ENCODE measurements around the gene RNF215. TPM values are rescaled to one million over a fixed set of nuclear protein-coding genes. Genes with fewer than 3 reads are reported as not detected.

RNF215 gene
- total and polyA plus RNA-seq, 2 of the 13 experiments (the other 11 are each of a cell fraction or from before 2014, with no cell fraction given), result 5.3 to 6.1 TPM

DNA sequence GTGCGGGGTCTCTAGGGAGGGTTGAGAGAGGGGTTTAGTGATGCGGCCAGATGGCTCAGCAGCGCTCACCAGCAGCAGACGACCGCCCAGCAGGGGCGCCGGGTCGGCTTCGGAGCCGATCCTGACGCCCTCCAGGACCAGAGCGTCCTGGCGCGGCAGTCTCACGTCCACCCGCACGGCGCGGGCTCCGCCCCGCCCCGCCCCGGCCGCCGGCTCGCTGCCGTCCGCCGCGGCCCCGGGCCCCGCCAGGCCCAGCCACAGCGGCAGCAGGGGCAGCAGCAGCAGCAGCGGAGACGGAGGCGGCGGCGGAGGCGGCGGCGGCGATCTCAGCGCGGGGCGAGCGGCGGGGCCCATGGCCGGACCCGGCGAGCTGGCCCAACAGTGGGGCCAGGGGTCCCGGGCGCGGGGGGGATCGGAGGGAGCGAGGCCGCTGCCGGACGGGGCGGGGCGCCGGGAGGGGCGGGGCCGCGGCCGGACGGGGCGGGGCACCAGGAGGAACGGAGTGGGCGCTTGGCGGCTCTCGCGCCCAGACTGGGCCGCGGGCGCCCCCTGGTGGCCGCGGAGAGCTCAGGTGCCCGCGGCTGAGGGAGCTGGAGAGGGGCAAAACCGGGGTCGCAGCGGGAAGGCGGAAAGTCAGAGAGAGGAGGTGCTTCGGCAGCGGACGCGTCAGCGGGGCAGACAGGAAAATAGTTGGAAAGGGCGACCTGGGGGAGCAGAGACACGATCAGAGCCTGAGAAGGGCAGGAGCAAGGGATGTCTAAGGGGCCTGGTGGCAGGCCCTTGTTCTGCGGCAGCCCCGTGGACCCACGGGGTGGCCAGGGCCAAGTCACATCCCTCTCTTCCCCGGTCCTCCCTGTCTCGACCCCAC is at the start of gene RNF215 (continued):
- TF ChIP-seq, protein P1, sequence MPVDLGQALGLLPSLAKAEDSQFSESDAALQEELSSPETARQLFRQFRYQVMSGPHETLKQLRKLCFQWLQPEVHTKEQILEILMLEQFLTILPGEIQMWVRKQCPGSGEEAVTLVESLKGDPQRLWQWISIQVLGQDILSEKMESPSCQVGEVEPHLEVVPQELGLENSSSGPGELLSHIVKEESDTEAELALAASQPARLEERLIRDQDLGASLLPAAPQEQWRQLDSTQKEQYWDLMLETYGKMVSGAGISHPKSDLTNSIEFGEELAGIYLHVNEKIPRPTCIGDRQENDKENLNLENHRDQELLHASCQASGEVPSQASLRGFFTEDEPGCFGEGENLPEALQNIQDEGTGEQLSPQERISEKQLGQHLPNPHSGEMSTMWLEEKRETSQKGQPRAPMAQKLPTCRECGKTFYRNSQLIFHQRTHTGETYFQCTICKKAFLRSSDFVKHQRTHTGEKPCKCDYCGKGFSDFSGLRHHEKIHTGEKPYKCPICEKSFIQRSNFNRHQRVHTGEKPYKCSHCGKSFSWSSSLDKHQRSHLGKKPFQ (CRISPR knock-in tag; IDR thresholded peaks at IDR 0.05; ENCODE audit: insufficient replicate concordance), result no peak
- TF ChIP-seq, protein P2, sequence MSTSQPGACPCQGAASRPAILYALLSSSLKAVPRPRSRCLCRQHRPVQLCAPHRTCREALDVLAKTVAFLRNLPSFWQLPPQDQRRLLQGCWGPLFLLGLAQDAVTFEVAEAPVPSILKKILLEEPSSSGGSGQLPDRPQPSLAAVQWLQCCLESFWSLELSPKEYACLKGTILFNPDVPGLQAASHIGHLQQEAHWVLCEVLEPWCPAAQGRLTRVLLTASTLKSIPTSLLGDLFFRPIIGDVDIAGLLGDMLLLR (CRISPR knock-in tag; IDR thresholded peaks at IDR 0.05), result 0 out of 2 replicates have a peak, but pooled peaks have one; percentile 20
- TF ChIP-seq ZBTB7A (CRISPR knock-in tag; IDR thresholded peaks at IDR 0.05) (0 out of 2 replicates have a peak, but pooled peaks have one; percentile 42), ZNF446 (CRISPR knock-in tag; IDR thresholded peaks at IDR 0.05) (0 out of 2 replicates have a peak, but pooled peaks have one; percentile 10), JARID2 (CRISPR knock-in tag; IDR thresholded peaks at IDR 0.05; ENCODE audit: insufficient replicate concordance) (no peak), ZNF24 (IDR thresholded peaks at IDR 0.05) (no peak), SP140L (CRISPR knock-in tag; IDR thresholded peaks at IDR 0.05; ENCODE audit: borderline replicate concordance) (no peak), SATB2 (CRISPR knock-in tag; IDR thresholded peaks at IDR 0.05) (no peak), NCOA2 (CRISPR knock-in tag; IDR thresholded peaks at IDR 0.05) (no peak), POLR2A (IDR thresholded peaks at IDR 0.05; ENCODE audit: insufficient read depth in 1 of 2, low read depth in 2 of 2, low read length in 2 of 2) (no peak; a peak in 1 of 4 replicates), ZNF703 (CRISPR knock-in tag; IDR thresholded peaks at IDR 0.05; ENCODE audit: borderline replicate concordance) (no peak), ZNF782 (CRISPR knock-in tag; IDR thresholded peaks at IDR 0.05; ENCODE audit: borderline replicate concordance) (no peak), ZNF451 (CRISPR knock-in tag; IDR thresholded peaks at IDR 0.05) (0 out of 2 replicates have a peak, but pooled peaks have one; percentile 29), YEATS2 (CRISPR knock-in tag; IDR thresholded peaks at IDR 0.05; ENCODE audit: borderline replicate concordance) (no peak), MIXL1 (CRISPR knock-in tag; IDR thresholded peaks at IDR 0.05) (no peak), PITX1 (CRISPR knock-in tag; IDR thresholded peaks at IDR 0.05) (no peak), ZNF143 (CRISPR knock-in tag; IDR thresholded peaks at IDR 0.05) (no peak), ZNF510 (CRISPR knock-in tag; IDR thresholded peaks at IDR 0.05; ENCODE audit: low read depth) (no peak), ZNF180 (CRISPR knock-in tag; IDR thresholded peaks at IDR 0.05; ENCODE audit: borderline replicate concordance, low read depth) (no peak), NPAS2 (CRISPR knock-in tag; IDR thresholded peaks at IDR 0.05; ENCODE audit: borderline replicate concordance) (no peak)
- TF ChIP-seq, protein P3, sequence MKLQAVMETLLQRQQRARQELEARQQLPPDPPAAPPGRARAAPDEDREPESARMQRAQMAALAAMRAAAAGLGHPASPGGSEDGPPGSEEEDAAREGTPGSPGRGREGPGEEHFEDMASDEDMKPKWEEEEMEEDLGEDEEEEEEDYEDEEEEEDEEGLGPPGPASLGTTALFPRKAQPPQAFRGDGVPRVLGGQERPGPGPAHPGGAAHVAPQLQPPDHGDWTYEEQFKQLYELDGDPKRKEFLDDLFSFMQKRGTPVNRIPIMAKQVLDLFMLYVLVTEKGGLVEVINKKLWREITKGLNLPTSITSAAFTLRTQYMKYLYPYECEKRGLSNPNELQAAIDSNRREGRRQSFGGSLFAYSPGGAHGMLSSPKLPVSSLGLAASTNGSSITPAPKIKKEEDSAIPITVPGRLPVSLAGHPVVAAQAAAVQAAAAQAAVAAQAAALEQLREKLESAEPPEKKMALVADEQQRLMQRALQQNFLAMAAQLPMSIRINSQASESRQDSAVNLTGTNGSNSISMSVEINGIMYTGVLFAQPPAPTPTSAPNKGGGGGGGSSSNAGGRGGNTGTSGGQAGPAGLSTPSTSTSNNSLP (IDR thresholded peaks at IDR 0.05; ENCODE audit: low read depth, low read length), result no peak
- TF ChIP-seq, protein P4, sequence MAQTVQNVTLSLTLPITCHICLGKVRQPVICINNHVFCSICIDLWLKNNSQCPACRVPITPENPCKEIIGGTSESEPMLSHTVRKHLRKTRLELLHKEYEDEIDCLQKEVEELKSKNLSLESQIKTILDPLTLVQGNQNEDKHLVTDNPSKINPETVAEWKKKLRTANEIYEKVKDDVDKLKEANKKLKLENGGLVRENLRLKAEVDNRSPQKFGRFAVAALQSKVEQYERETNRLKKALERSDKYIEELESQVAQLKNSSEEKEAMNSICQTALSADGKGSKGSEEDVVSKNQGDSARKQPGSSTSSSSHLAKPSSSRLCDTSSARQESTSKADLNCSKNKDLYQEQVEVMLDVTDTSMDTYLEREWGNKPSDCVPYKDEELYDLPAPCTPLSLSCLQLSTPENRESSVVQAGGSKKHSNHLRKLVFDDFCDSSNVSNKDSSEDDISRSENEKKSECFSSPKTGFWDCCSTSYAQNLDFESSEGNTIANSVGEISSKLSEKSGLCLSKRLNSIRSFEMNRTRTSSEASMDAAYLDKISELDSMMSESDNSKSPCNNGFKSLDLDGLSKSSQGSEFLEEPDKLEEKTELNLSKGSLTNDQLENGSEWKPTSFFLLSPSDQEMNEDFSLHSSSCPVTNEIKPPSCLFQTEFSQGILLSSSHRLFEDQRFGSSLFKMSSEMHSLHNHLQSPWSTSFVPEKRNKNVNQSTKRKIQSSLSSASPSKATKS (CRISPR knock-in tag; IDR thresholded peaks at IDR 0.05), result no peak
- TF ChIP-seq, protein P5, sequence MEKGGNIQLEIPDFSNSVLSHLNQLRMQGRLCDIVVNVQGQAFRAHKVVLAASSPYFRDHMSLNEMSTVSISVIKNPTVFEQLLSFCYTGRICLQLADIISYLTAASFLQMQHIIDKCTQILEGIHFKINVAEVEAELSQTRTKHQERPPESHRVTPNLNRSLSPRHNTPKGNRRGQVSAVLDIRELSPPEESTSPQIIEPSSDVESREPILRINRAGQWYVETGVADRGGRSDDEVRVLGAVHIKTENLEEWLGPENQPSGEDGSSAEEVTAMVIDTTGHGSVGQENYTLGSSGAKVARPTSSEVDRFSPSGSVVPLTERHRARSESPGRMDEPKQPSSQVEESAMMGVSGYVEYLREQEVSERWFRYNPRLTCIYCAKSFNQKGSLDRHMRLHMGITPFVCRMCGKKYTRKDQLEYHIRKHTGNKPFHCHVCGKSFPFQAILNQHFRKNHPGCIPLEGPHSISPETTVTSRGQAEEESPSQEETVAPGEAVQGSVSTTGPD (CRISPR knock-in tag; IDR thresholded peaks at IDR 0.05), result no peak
